ENCODE results near the gene KRT7. TPM values are rescaled to one million over a fixed set of nuclear protein-coding genes. Genes with fewer than 3 reads are reported as not detected.

Gene KRT7
- total RNA-seq, 1 donor from 2014 or later: not detected

GRCh38 chr12:52280796-52281560 lies 47.9 kb downstream of the KRT7 start:
- peaks cover 21% of the 10 kb centered on the region for H3K4me1 Mint-ChIP-seq
- H3K36me3 Mint-ChIP-seq (ENCODE audit: low read depth): no peaks in the 10 kb centered on the region
- H3K27ac Mint-ChIP-seq (ENCODE audit: unreplicated experiment): no peak overlapping the region
- peaks cover 19% of the 10 kb centered on the region for H3K27me3 Mint-ChIP-seq (ENCODE audit: low read depth)
- H3K9me3 Mint-ChIP-seq: no peaks in the 10 kb centered on the region
- no peak for DNase-seq (ENCODE audit: low read depth, low spot score)
- TF ChIP-seq CTCF (conservative IDR thresholded peaks at IDR 0.05): no peak
- H3K4me3 Mint-ChIP-seq: no peak overlapping the region

GRCh38 chr12:52284562-52285171 lies 51.6 kb downstream of the KRT7 start:
- peaks cover 6% of the 10 kb centered on the region for H3K4me1 Mint-ChIP-seq
- H3K4me3 Mint-ChIP-seq: no peak overlapping the region
- H3K27ac Mint-ChIP-seq (ENCODE audit: unreplicated experiment): no peak overlapping the region
- TF ChIP-seq CTCF (conservative IDR thresholded peaks at IDR 0.05): no peak
- H3K9me3 Mint-ChIP-seq: no peaks in the 10 kb centered on the region
- DNase-seq (ENCODE audit: low read depth, low spot score): no peak
- no peaks in the 10 kb centered on the region for H3K36me3 Mint-ChIP-seq (ENCODE audit: low read depth)
- no peaks in the 10 kb centered on the region for H3K27me3 Mint-ChIP-seq (ENCODE audit: low read depth)

GRCh38 chr12:52285172-52285745 lies 52.2 kb downstream of the KRT7 start:
- no peak overlapping the region for H3K4me3 Mint-ChIP-seq
- H3K27me3 Mint-ChIP-seq (ENCODE audit: low read depth): no peaks in the 10 kb centered on the region
- peak overlapping the region; percentile 92 for H3K27ac Mint-ChIP-seq (ENCODE audit: unreplicated experiment)
- no peaks in the 10 kb centered on the region for H3K36me3 Mint-ChIP-seq (ENCODE audit: low read depth)
- H3K9me3 Mint-ChIP-seq: no peaks in the 10 kb centered on the region
- DNase-seq (ENCODE audit: low read depth, low spot score): no peak
- no peaks in the 10 kb centered on the region for H3K4me1 Mint-ChIP-seq
- no peak for TF ChIP-seq CTCF (conservative IDR thresholded peaks at IDR 0.05)

- peak overlapping the region; percentile 92 for H3K27ac Mint-ChIP-seq (ENCODE audit: unreplicated experiment)
Measured at GRCh38 chr12:52285851-52286530, 52.9 kb downstream of the KRT7 start.

More at GRCh38 chr12:52285851-52286530, 52.9 kb downstream of the KRT7 start:
- no peak for DNase-seq (ENCODE audit: low read depth, low spot score)
- Mint-ChIP-seq H3K36me3 (ENCODE audit: low read depth) (no peaks in the 10 kb centered on the region), H3K4me3 (no peak overlapping the region), H3K9me3 (no peaks in the 10 kb centered on the region), H3K27me3 (ENCODE audit: low read depth) (no peaks in the 10 kb centered on the region), H3K4me1 (no peaks in the 10 kb centered on the region)
- TF ChIP-seq CTCF (conservative IDR thresholded peaks at IDR 0.05): no peak

All from neural crest cell (in vitro differentiated cells).